GM23338 (cell line): Measurements from ENCODE around the gene PRR20D. TPM values are rescaled to one million over a fixed set of nuclear protein-coding genes. Genes with fewer than 3 reads are reported as not detected.
"Not testable (repeated sequence)": the region's sequence is repeated elsewhere in the genome, so short reads cannot be mapped to it uniquely, and the experiment has no call there.

ENCODE experiments used
- ATAC-seq: fragments of 200-7000 bp; cut with Tn5 transposase; 3 replicates; pipeline ENCODE4 v1.9.1; 2020
- DNase-seq: peaks from one replicate; pipeline ENCODE4 v3.0.0-alpha.2; 2015; ENCODE audit warnings: low spot score
- H2AFZ ChIP-seq: fragments of 200-600 bp; sonication (generic); 2 replicates; pipeline ENCODE4 v1.8.0; 2016; ENCODE audit warnings: antibody characterized with exemption, mild to moderate bottlenecking, moderate library complexity
- H3F3A ChIP-seq: fragments of 200-600 bp; sonication (generic); replicated peaks from 2 replicates; pipeline ENCODE4 v1.8.0; 2017; ENCODE audit warnings: antibody characterized with exemption, mixed run types, low read depth
- H3K27ac ChIP-seq: fragments of 200-600 bp; sonication (generic); 2 replicates; pipeline ENCODE4 v1.6.1; 2016; ENCODE audit warnings: low read depth
- H3K27me3 ChIP-seq: fragments of 200-600 bp; sonication (generic); 2 replicates; pipeline ENCODE4 v1.8.0; 2016; ENCODE audit warnings: mild to moderate bottlenecking, mixed run types, moderate library complexity; ENCODE audit not compliant: insufficient read depth
- H3K36me3 ChIP-seq: fragments of 200-600 bp; sonication (generic); 2 replicates; pipeline ENCODE4 v1.8.0; 2016; ENCODE audit warnings: mild to moderate bottlenecking; ENCODE audit not compliant: insufficient read depth
- H3K4me1 ChIP-seq: fragments of 200-600 bp; sonication (generic); 2 replicates; pipeline ENCODE4 v1.8.0; 2016; ENCODE audit warnings: mild to moderate bottlenecking, moderate library complexity; ENCODE audit not compliant: insufficient read depth
- H3K4me2 ChIP-seq: fragments of 200-600 bp; sonication (generic); 2 replicates; pipeline ENCODE4 v1.7.1; 2017; ENCODE audit warnings: mixed run types
- H3K4me3 ChIP-seq: fragments of 200-600 bp; sonication (generic); 2 replicates; pipeline ENCODE4 v1.6.1; 2016; ENCODE audit warnings: mixed run types
- H3K79me2 ChIP-seq: fragments of 200-600 bp; sonication (generic); replicated peaks from 2 replicates; pipeline ENCODE4 v1.8.0; 2017; ENCODE audit warnings: mild to moderate bottlenecking; ENCODE audit not compliant: insufficient read depth
- H3K9me2 ChIP-seq: fragments of 200-600 bp; sonication (generic); 2 replicates; pipeline ENCODE4 v1.8.0; 2017; ENCODE audit not compliant: insufficient read depth
- H4K20me1 ChIP-seq: fragments of 200-600 bp; sonication (generic); replicated peaks from 2 replicates; pipeline ENCODE4 v1.8.0; 2017; ENCODE audit warnings: mild to moderate bottlenecking; ENCODE audit not compliant: insufficient read depth
- H3K27ac Mint-ChIP-seq: 2 replicates; pipeline ENCODE4 v1.8.0; 2020; ENCODE audit warnings: inconsistent platforms, mild to moderate bottlenecking, moderate library complexity, mixed read lengths
- H3K27me3 Mint-ChIP-seq: 3 replicates; pipeline ENCODE4 v1.8.0; 2022; ENCODE audit warnings: low read depth, mild to moderate bottlenecking, moderate library complexity, mixed read lengths, inconsistent platforms; ENCODE audit not compliant: insufficient read depth, poor library complexity
- H3K36me3 Mint-ChIP-seq: 3 replicates; pipeline ENCODE4 v1.8.0; 2021; ENCODE audit warnings: low read depth, mild to moderate bottlenecking, inconsistent platforms, moderate library complexity, mixed read lengths
- H3K4me1 Mint-ChIP-seq: 3 replicates; pipeline ENCODE4 v1.8.0; 2020; ENCODE audit warnings: mild to moderate bottlenecking, inconsistent platforms, mixed read lengths
- H3K4me3 Mint-ChIP-seq: 3 replicates; pipeline ENCODE4 v1.8.0; 2021; ENCODE audit warnings: moderate library complexity, mild to moderate bottlenecking, inconsistent platforms, mixed read lengths
- H3K9me3 Mint-ChIP-seq: 3 replicates; pipeline ENCODE4 v1.8.0; 2020; ENCODE audit warnings: moderate library complexity, mild to moderate bottlenecking, inconsistent platforms, mixed read lengths
- CREB1 ChIP-seq: fragments of 250-450 bp; sonication (Bioruptor Pico); IDR thresholded peaks from 2 replicates; pipeline ENCODE4 v1.5.0; 2020; ENCODE audit warnings: low read depth, mild to moderate bottlenecking, moderate library complexity
- CTCF ChIP-seq, 2 experiments: fragments of 200-600 bp in 1 of 2; sonication (generic) in 1 of 2; conservative IDR thresholded peaks; 2 replicates each; pipeline versions ENCODE4 v1.5.1 to v1.6.1; 2016 to 2017; ENCODE audit warnings: antibody characterized with exemption in 2 of 2, low read depth in 2 of 2, mild to moderate bottlenecking in 2 of 2, moderate library complexity in 1 of 2
- EZH2 ChIP-seq: fragments of 200-600 bp; sonication (generic); IDR thresholded peaks from one replicate; pipeline ENCODE4 v1.8.0; 2017; ENCODE audit warnings: antibody characterized with exemption, mild to moderate bottlenecking, low read depth; ENCODE audit not compliant: unreplicated experiment
- EZH2phosphoT487 ChIP-seq: fragments of 200-600 bp; sonication (generic); IDR thresholded peaks from one replicate; pipeline ENCODE4 v1.8.1; 2018; ENCODE audit warnings: antibody characterized with exemption; ENCODE audit not compliant: unreplicated experiment
- JUNB ChIP-seq: IDR thresholded peaks from one replicate; pipeline ENCODE4 v1.6.1; 2016; ENCODE audit warnings: antibody characterized with exemption; ENCODE audit not compliant: unreplicated experiment
- NANOG ChIP-seq: IDR thresholded peaks from 2 replicates; pipeline ENCODE4 v1.6.1; 2016; ENCODE audit warnings: antibody characterized with exemption, borderline replicate concordance
- POLR2AphosphoS5 ChIP-seq: IDR thresholded peaks from 2 replicates; pipeline ENCODE4 v1.6.1; 2016; ENCODE audit warnings: antibody characterized with exemption, low read depth
- STAT1 ChIP-seq: IDR thresholded peaks from one replicate; pipeline ENCODE4 v1.6.1; 2016; ENCODE audit warnings: antibody characterized with exemption; ENCODE audit not compliant: unreplicated experiment
- ZNF114 ChIP-seq: fragments of 250-450 bp; sonication (Bioruptor Pico); IDR thresholded peaks from 2 replicates; pipeline ENCODE4 v1.5.0; 2020; ENCODE audit warnings: mild to moderate bottlenecking, moderate library complexity
- ZNF462 ChIP-seq: fragments of 250-450 bp; sonication (Bioruptor Pico); IDR thresholded peaks from 2 replicates; pipeline ENCODE4 v1.5.0; 2020; ENCODE audit warnings: mild to moderate bottlenecking, moderate library complexity
- polyA plus RNA-seq: library from polyadenylated mRNA; unstranded; fragments of >200 nt; fragmentation: Nextera tagmentation; extraction: Ambion mirVana; gene quantifications from 2 replicates; pipeline ENCODE4 v1.2.1, GENCODE V29; 2016
- total RNA-seq: library from RNA; depleted of rRNA; stranded (reverse); fragments of >200 nt; shearing (Covaris generic); gene quantifications from 2 replicates; pipeline ENCODE4 v1.2.3, GENCODE V29; 2014

PRR20D gene
- total and polyA plus RNA-seq, 2 experiments from 2014 or later, result not detected

- ATAC-seq, H3K27ac Mint-ChIP-seq, H3F3A ChIP-seq, H3K9me2 ChIP-seq, H3K9me3 Mint-ChIP-seq, H3K4me2 ChIP-seq, H3K36me3 ChIP-seq, H3K36me3 Mint-ChIP-seq, H3K27ac ChIP-seq, H3K27me3 ChIP-seq, H4K20me1 ChIP-seq, H3K4me1 Mint-ChIP-seq, H3K4me3 ChIP-seq, H3K4me3 Mint-ChIP-seq, DNase-seq, H3K4me1 ChIP-seq, H3K79me2 ChIP-seq, H3K27me3 Mint-ChIP-seq, H2AFZ ChIP-seq: not testable (repeated sequence)
Measured at GRCh38 chr13:57153761-57154160, 6.7 kb upstream of the PRR20D start, which contains the start of gene PRR20C. TSS of gene PRR20C (plus strand) at chr13:57154061. CDS start at chr13:57154448, 387 bp downstream.

- H3K4me1 ChIP-seq, H3K36me3 Mint-ChIP-seq, H3K4me3 Mint-ChIP-seq, H3K27me3 Mint-ChIP-seq, H3K27me3 ChIP-seq, ATAC-seq, H3K36me3 ChIP-seq, H3K27ac ChIP-seq, H3K4me3 ChIP-seq, H2AFZ ChIP-seq, H3F3A ChIP-seq, H4K20me1 ChIP-seq, DNase-seq, H3K4me1 Mint-ChIP-seq, H3K79me2 ChIP-seq, H3K9me2 ChIP-seq, H3K9me3 Mint-ChIP-seq, H3K4me2 ChIP-seq, H3K27ac Mint-ChIP-seq: not testable (repeated sequence)
Measured at GRCh38 chr13:57166897-57167296, 6.5 kb downstream of the PRR20D start, which contains the start of gene PRR20E. TSS of gene PRR20E (plus strand) at chr13:57167197. CDS start at chr13:57167584, 387 bp downstream.

GRCh38 chr13:57191667-57192066 is 31.2 kb downstream of the PRR20D start:
- H3K79me2 ChIP-seq, result no peaks in the 10 kb centered on the region
- H2AFZ ChIP-seq, result no peak overlapping the region
- H3K4me2 ChIP-seq, result no peak overlapping the region
- ATAC-seq (no peak), DNase-seq (no peak)
- no peak overlapping the region for H3K27ac ChIP-seq
- H3K4me1 ChIP-seq, result no peaks in the 10 kb centered on the region
- no peaks in the 10 kb centered on the region for H3K36me3 Mint-ChIP-seq
- H3K4me3 Mint-ChIP-seq, result no peak overlapping the region
- H3K9me3 Mint-ChIP-seq, result no peaks in the 10 kb centered on the region
- H3K27ac Mint-ChIP-seq, result no peak overlapping the region
- H3K4me1 Mint-ChIP-seq, result no peaks in the 10 kb centered on the region
- no peaks in the 10 kb centered on the region for H4K20me1 ChIP-seq
- no peaks in the 10 kb centered on the region for H3K9me2 ChIP-seq
- H3K4me3 ChIP-seq, result no peak overlapping the region
- no peaks in the 10 kb centered on the region for H3F3A ChIP-seq
- no peaks in the 10 kb centered on the region for H3K27me3 ChIP-seq
- no peaks in the 10 kb centered on the region for H3K27me3 Mint-ChIP-seq
- no peaks in the 10 kb centered on the region for H3K36me3 ChIP-seq
- TF ChIP-seq EZH2, result no peak
- TF ChIP-seq EZH2phosphoT487, result no peak
- TF ChIP-seq POLR2AphosphoS5, result no peak
- TF ChIP-seq STAT1, result no peak
- no peak for TF ChIP-seq JUNB
- TF ChIP-seq CTCF (conservative IDR thresholded peaks at IDR 0.05; ENCODE audit: low read depth in 2 of 2), result no peak
- no peak for TF ChIP-seq ZNF114 (CRISPR knock-in tag)
- no peak for TF ChIP-seq NANOG
- TF ChIP-seq CREB1 (CRISPR knock-in tag), result no peak
- TF ChIP-seq ZNF462 (CRISPR knock-in tag), result no peak
